Nucleus accumbens (tissue), 56 donors: Measurements from ENCODE around the gene FAM171A2.

ENCODE experiments used
- DNase-seq, 56 donors: peaks; one replicate each; lab custom pipeline; 2025; lab: John Stamatoyannopoulos, UW

Gene FAM171A2

DNA sequence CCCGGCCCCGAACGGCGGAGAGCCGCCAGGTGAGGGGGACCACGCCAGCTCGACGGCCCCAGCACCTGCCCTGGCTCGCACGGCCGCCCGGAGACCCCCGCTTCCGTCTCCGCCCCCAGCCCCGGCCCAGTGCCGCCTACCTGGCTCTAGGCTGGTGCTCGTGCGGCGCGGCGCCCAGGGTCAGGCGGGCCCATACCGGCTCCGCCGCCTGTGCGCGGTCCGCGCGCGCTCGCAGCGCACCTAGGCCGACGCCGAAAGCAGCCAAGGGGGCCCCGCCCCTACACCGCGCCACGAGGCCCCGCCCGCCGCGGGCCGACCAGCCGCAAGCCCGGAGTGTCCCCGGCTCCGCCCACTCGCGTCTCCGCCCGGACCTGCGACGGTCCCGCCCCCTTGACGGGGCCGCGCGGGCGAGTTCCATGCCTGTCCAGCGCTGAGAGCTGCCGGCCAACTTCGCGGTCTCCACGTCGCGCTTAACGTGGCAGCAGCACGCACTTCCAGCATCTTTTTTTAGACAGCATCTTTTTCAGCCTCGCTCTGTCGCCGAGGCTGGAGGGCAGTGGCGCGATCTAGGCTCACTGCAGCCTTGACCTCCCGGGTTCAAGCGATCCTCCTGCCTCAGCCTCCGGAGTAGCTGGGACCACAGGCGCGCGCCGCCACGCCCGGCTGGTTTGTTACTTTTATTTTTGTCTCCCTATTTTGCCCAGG, 38.9 kb downstream of the FAM171A2 start, which contains the start of gene SLC25A39:
TSS of gene SLC25A39 (minus strand) at position 253 of the 705 bp plus-strand sequence. CDS start 1,261 bp downstream, outside the sequence.
- DNase-seq, result peak; percentile 31 to 97 (median 88)

DNA sequence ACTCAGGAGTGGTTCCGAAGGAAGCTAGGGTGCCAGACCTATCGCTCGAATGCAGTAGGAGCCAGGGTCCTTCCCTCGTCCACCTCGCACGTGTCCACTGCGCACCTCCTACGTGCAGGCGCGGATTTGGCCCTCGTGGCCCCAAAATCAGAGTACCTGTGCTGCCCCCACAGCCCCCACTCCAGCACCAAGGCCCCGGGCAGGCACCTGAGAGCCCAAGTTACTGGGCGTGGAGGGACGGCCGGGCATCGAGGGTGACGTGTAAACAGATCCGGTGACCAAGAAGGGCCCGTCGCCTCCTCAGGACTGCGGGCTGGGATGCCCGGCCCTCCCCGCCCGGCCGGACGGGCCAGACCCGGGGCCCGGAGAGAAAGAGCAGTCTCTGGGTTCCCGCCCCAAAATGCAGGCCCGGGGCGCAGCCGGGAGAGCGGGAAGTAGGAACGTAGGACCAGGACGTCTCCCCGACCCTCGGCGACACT, 39.5 kb downstream of the FAM171A2 start:
- DNase-seq, result no peak

DNA sequence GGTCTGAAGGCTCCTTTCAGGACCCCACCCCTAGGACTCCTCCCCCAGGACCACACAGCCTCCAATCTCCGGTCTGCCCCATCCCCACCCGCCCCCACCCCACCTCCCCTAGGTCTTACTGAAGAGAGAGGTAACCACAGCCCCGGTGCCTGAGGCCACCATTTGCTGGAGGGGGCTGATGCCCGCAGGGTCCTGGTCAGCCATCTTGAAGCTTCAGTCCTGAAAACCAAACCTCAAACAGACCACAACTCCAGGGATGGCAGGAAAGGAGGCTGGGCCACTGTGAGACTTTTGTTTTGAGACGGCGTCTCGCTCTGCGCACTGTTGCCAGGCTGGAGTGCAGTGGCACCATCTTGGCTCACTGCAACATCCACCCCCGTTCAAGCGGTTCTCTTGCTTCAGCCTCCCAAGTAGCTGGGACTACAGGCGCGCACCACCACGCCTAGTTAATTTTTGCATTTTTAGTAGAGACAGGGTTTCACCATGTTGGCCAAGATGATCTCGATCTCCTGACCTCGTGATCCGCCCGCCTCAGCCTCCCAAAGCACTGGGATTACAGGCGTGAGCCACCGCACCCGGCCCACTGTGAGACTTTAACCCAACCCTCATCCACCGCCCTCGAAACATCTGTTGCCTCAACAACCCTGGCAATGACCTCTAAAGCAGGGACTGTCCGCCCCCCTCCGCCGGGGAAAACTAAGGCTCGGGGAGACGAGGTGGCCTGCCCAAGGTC, 40.1 kb downstream of the FAM171A2 start:
- no peak for DNase-seq

DNA sequence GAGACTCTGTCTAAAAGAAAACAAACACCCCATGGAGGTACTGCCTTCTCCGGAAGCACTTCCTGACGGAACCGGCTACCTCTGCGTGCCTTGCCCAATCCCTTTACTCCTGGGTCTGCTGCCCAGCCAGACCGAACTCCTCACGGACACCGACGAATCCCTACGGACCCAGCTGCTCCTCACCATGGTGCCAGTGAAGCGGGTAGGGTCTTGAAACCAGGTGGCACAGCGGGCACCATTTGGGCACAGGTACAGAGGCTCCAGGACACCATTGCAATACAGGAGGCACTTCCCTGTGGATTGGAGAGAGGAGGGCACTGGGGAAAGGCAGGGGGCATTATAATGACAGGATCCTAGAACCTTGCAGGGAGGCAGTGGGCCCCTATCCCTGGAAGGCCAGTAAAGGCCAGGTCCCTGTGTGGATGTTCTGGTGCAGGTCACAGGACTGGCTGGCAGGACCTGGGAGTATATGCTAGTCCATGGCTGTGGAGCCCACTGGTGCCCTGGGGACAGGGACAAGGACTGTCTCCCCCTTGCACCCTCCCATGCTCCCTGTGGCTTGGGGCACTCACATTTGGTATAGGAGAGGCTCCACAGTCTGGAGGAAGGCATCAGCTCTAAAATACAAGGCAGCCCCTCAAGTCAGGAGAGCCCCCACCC, 41.3 kb downstream of the FAM171A2 start:
- DNase-seq, result no peak

DNA sequence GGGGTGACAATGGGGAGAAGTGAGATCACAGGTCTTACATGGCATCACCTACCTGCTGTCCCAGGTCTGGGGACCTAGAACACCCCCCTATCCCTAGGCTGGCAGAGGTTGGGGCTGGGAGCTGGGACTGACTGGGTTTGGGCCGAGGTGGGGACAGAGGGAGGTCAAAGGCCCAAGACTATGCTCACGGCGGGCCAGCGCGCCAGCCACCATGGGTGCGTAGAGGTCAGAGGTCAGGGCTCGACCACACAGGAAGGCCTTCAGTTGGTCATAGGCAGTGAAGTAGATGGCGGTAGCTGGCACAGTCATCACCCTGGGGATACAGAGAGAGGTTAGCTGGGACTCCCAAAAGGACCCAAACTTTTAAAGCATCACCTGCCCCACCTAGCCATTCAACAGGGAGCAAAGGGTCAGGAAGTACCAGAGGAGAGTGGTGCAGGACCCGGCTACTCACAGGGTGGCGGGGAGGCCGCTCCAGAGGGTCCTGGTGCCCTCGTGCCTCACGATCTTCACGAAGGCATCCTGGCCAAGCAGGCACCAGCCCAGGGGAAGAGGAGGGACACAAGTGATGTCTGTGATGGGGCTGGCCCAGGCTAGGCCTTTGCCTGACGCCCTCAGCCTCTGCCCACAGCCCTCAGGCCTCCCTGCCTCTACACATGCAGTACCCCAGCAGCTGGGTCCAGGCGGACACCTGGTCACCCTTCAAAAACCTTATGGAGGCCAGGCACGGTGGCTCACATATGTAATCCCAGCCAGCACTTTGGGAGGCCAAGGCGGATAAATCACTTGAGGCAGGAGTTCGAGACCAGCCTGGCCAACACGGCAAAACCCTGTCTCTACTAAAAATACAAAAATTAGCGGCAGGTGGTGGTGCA, 42.2 kb downstream of the FAM171A2 start:
- DNase-seq, result no peak

DNA sequence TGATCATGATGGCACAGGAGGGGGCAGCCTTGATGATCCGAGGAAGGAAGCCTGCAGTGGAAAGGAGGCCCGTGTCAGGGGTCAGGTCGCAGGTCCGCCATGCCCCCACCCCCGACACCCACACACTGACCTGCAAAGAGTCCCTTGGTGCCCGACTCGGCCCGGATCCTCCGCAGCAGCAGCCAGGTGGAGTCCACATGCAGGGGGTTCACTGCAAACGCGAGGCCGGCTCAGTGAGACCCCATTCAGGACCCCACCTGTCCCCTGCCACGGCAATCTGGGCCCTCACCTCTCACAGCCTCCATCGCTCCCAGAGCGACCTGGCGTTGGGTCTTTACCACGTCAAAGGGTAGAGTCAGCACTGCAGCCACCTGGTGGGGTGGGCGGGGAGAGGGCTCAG, 43.6 kb downstream of the FAM171A2 start:
- DNase-seq, result no peak

DNA sequence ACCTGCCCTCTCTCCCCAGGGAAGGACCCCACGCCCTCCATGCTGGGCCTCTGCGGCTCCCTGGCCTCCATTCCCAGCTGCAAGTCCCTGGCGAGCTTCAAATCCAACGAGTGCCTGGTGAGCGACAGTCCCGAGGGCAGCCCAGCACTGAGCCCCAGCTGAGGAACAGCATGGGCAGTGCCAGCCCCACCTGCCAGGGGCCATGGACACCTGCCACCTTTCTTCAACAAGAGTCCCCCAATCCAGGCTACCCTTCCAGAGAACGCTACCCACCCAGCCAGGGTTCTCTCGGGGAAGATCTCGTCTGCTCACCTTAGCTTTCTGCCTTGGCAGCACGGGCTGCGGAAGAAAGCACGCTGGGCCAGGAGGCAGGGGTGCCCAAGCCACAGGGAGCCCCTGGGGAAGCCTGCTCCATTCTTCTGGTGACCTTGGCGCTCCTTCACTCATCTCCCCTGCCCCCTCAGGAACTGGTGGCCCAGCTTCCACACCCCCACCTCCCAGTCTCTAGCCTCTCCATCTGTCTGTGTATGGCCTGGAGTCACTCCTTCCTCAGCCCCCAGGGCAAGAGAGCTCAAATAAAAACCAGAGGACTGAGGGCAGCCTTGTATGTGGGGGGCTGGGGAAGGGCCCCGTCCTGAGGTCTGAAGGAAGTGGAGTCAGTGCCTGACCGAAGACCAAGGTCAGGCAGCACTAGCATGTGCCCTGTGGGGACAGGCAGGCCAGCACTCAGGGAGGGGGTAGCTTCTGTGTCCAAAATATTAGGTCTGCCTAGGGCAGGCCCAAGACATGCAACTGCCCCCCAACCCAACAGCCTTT, 45.4 kb downstream of the FAM171A2 start:
- no peak for DNase-seq

DNA sequence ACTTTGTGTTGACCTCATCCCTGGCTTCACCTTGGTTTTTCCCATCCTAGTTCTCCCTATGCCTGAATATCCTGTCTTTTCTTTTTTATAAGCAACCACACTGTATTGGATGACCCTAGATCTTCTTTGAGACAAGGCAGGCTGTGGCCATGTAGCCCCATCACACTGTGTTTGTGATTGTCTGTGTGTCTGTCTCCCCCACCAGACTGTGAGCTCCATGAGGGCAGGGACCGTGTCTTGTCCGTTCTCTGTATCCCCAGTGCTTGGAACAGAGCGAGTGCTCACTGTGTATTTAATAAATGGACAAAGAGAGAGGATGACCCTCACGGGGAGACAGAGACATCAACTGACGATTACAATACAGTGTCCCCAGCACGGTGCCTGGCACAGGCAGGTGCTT, 46.1 kb downstream of the FAM171A2 start:
- no peak for DNase-seq

DNA sequence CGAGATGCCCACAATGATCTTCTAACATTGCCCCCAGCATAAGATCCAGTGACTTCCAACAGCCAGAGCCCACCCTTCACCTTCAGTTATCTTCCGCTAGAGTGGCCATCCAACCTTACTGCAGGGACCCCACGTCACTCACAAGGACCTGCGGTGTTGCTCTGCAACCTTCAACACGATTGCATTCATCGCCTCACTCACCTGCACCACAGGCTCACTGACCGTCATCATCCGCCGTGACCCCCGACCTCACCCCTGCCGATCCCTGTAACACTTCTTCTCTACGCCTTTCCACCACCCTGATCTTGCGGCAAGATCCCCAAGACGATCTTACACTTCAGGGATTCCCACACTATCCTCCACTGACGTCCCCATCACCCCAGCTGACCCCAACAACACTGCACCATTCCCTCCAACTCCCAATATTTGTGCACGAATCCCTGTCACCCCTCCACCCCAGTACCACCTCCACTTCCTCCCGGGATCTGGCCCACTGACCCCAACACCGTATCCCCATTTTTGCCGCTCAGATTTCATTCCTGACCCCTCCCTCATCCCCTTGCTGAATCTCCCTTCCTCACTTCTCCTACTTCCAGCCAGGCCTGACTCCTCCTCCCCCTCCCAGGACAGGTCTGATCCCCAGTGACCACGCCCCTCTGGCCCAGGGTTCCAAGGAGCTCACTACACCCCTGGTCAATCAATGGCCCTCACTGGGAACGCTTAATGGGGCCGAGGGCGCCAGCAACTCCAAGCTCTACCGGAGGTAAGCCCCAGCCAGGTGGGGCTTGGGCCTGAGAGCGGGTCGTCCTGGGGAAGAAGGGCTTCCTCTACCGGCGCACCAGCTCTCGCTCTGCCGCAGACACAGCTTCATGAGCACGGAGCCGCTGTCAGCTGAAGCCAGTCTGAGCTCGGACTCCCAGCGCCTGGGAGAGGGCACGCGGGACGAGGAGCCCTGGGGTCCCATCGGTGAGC, 47.6 kb downstream of the FAM171A2 start:
- no peak for DNase-seq

DNA sequence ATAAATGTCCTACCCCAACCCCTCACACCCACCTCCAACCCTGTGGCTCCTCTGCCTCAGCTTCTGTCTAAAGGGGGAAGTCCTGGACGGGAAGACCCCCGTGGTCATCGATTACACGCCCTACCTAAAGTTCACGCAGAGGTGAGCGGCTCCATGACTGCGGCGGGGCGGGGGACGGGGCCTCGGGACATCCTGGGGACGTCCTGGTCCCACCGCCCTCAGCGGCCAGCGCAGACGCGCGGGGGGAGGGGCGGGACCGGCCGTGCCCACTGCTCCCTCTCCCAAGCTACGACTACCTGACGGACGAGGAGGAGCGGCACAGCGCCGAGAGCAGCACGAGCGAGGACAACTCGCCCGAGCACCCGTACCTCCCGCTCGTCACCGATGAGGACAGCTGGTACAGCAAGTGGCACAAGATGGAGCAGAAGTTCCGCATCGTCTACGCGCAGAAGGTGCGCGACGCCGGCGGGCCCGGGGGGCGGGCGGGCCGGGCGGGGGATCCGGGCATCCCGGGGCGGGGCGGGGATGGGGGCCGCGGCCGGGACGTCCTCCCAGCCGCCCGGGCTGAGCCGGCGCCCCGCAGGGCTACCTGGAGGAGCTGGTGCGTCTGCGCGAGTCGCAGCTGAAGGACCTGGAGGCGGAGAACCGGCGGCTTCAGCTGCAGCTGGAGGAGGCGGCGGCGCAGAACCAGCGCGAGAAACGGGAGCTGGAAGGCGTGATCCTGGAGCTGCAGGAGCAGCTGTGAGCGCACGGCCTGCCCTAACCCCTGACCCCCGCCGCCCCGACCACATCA, 48.6 kb downstream of the FAM171A2 start:
- DNase-seq, result peak in 25 of 56 donors; percentile 8 to 76 (median 35)

DNA sequence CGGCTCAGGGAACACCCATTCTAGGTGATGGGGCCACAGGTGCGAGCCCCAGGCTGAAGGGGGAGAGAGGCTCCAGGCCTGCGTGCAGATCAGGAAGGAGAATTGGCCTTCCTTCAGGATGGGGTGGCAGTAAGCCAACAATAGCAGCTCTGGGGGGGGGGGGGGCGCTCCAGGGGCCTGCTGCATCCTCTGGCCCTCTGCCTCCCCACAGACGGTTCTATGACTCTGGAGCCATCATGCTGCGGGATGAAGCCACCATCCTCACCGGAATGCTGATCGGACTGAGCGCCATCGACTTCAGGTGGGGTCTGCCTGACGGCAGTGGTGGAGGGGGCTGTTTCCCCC, 49.2 kb downstream of the FAM171A2 start:
- DNase-seq, result no peak

DNA sequence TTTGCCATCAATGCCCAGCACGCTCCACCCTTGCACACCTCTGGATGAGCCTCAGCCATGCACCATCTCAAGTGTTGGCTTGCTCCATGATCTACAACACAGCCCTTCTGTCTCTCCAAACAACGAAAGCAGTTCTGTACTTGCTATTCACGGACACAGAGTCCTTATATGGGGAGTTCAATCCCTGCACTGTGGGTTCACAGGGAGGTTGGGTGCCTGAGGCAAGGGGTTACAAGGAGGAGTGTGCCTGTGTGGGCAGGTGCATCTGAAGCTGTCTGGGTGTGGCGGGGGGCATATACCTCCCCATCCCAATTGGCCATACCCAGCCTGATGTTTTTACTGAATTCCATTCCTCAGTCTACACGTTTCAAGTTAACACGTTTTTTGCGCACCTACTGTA, 49.6 kb downstream of the FAM171A2 start:
- DNase-seq, result no peak

DNA sequence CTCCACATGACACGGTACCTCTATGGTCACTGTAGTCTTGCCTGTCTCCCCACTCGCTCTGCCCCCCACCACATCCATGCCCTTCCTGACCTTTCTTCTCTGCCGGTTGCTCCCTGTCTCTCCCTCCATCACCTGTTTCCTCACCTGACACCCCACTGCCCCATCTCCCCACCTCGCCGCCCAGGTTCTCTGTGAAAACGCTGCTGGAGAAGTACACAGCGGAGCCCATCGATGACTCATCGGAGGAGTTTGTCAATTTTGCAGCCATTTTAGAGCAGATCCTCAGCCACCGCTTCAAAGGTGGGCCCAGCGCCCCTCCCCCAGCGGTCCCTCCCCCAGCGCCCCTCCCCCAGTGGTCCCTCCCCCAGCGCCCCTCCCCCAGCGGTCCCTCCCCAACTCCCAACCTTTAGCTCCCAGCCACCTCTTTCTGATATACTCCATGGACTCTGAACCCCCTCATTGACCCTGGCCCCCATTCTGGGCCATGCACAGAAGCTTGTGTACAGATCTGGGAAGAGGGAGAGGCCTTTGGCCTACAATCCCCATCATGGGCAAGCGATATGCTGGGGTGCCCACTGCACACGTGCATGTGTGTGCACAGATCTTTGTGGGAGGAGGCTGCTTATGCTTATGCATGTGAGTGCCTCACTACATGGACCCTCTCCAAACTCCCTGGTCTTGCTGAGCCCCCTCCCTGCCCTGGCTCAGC, 51.1 kb downstream of the FAM171A2 start:
- DNase-seq, result peak in 2 of 56 donors; percentile 13 to 37

DNA sequence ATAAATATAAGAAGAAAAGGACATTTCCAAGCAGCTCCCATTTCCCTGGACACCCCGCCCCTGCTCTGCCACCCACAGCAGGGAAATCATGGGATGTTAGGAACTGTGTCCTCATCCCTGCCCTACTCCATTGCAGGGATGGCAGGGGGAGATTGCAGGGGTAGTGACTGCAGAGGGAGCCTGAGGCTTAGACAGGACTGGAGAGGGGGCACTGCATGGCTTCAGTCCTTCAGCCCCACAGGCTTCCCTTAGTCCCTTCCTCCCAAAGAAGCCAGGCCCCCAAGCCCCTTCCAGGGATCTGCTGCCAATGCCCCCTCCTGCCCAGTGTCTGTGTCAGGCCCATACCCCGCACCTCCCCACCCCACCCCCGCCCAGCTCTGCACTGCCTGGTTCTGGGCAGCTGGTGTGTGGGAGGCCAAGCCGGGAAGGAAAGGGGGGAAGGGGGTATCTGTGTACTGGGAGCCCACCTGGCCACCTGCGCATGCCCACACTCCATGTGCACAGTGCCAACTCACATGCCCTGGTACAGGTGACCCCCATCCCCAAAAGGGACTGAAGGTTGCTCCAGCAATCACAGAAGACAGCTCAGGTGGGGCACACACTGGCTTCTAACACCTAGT, 52.0 kb downstream of the FAM171A2 start:
- DNase-seq, result peak in 1 of 56 donors; percentile 15

DNA sequence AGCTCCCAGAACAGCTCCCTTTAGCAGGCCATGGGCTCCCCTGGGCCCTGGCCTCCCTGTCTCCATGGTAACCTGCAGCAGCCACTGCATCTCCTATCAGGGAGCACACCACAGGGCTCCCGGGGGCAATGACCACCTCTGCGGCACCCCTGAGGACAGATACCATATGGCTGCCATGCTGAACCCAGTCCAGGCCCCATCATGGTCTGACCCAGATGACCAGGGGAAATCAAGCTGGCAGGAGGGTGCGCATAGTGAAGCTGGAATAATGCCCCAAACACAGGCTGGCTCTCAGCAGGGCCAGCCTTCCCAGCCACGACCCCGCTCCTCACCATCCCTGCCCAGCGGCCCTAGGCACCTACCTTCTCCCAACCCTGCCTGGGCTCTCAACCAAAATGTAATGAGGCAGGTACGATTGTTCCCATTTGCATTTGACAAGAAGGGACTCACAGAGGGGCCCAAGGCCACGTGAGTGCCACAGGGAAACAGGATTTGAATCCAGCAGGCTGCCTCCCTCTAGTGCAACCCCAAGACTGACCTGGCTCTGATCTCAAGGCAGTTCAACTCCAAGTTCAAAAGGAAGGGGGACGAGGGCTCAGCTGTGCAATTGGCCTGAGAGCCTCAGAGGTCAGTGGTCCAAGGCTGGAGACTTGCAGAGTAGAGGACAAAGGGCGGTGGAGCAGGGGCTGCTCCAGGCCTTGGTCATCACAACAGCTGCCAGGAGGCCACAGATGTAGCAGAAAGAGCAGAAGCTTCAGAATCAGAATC, 52.9 kb downstream of the FAM171A2 start:
- DNase-seq, result no peak

DNA sequence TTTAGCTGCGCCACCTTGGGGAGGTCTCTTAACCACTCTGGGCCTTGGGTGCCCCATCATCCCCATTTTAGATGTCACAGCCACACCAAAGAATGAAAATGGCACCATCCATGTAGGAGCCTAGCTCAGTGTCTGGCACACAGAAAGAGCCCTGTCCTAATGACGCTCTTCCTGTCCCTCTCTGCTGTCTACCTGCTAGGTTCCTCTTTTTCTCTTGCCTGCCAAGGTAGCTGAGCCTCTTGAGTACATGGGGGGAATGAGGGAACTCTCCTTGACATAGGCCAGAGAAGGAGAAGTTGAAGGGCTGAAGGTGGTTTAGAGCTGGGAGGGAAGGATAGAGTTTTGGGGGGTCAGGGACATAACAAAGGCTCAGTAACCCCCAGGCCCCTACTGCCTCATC, 53.5 kb downstream of the FAM171A2 start:
- no peak for DNase-seq
